KBM-7 (cell line): ENCODE results near the gene RNF166.
A peak's percentile ranks its signal among the peaks of the same experiment; 100 is the strongest.

Experiments used
- DNase-seq: peaks from one replicate; pipeline ENCODE4 v3.0.0-alpha.2; 2015
- in situ Hi-C: fragments of 300-500 bp; cut with MboI; formaldehyde crosslinking; loops from 2 replicates; pipeline ENCODE4 v1.14.3; 2020; ENCODE audit warnings: low sequenced_read_pairs, low pct_unique_long_range_greater_than_20kb, mixed read lengths

The RNF166 gene

GRCh38 chr16:88706229-88706964, at the start of gene RNF166, which contains the start of gene CTU2:
TSS of gene RNF166 (minus strand) at chr16:88706408. CDS start at chr16:88706325, 83 bp downstream.
TSS of gene CTU2 (plus strand) at chr16:88706503. CDS start at chr16:88706531, 28 bp downstream.
- in situ Hi-C loops = no loop called here
- DNase-seq = peak; percentile 86

GRCh38 chr16:88754912-88755744, 48.9 kb upstream of the RNF166 start:
- DNase-seq = no peak
- in situ Hi-C loops = no loop called here

GRCh38 chr16:88754109-88754911, 48.1 kb upstream of the RNF166 start:
- in situ Hi-C loops = no loop called here
- DNase-seq = no peak

- in situ Hi-C loops = no loop called here
- DNase-seq = no peak
Measured at GRCh38 chr16:88753602-88754001, 47.4 kb upstream of the RNF166 start.

GRCh38 chr16:88753191-88753590, 47.0 kb upstream of the RNF166 start:
- in situ Hi-C loops = no loop called here
- DNase-seq = no peak

GRCh38 chr16:88752386-88753002, 46.3 kb upstream of the RNF166 start:
- no peak for DNase-seq
- in situ Hi-C loops = no loop called here

GRCh38 chr16:88750854-88751253, 44.6 kb upstream of the RNF166 start:
- DNase-seq = no peak
- in situ Hi-C loops = no loop called here

GRCh38 chr16:88749358-88749757, 43.1 kb upstream of the RNF166 start:
- no peak for DNase-seq
- in situ Hi-C loops = no loop called here

GRCh38 chr16:88748364-88748763, 42.2 kb upstream of the RNF166 start:
- in situ Hi-C loops = no loop called here
- no peak for DNase-seq

- peak; percentile 78 for DNase-seq
- in situ Hi-C loops = no loop called here
Measured at GRCh38 chr16:88747588-88748301, 41.5 kb upstream of the RNF166 start.

- DNase-seq = no peak
- in situ Hi-C loops = no loop called here
Measured at GRCh38 chr16:88746506-88746905, 40.3 kb upstream of the RNF166 start.

- DNase-seq = no peak
Measured at GRCh38 chr16:88744577-88745521, 38.6 kb upstream of the RNF166 start.

GRCh38 chr16:88743693-88744576, 37.7 kb upstream of the RNF166 start:
- in situ Hi-C loops = no loop called here
- DNase-seq = peak; percentile 61

More at GRCh38 chr16:88744577-88745521, 38.6 kb upstream of the RNF166 start:
- in situ Hi-C loops = no loop called here

GRCh38 chr16:88742896-88743605, 36.8 kb upstream of the RNF166 start:
- in situ Hi-C loops = no loop called here
- DNase-seq = no peak

- no peak for DNase-seq
- in situ Hi-C loops = no loop called here
Measured at GRCh38 chr16:88741368-88741767, 35.2 kb upstream of the RNF166 start.

GRCh38 chr16:88740727-88741055, 34.5 kb upstream of the RNF166 start:
- DNase-seq = no peak
- in situ Hi-C loops = no loop called here
